Kidney (tissue), 14 donors: Measurements from ENCODE around the gene NSRP1. TPM values are rescaled to one million over a fixed set of nuclear protein-coding genes. Genes with fewer than 3 reads are reported as not detected.
A peak's percentile ranks its signal among the peaks of the same experiment; 100 is the strongest.

Experiments used
- DNase-seq, 5 donors: peaks; one replicate each; pipeline ENCODE4 v3.0.0-alpha.2; 2013 to 2020
- FAIRE-seq: peaks from 2 replicates; lab custom pipeline; 2012; peaks lifted over from hg19 to GRCh38; lab: Jason Lieb, UNC
- H3K27ac ChIP-seq, 2 donors: one replicate each; pipeline ENCODE4 v1.7.0; 2013; ENCODE audit warnings: low read depth in 2 of 2, low read length in 2 of 2, inconsistent platforms in 1 of 2
- H3K27me3 ChIP-seq: one replicate; pipeline ENCODE4 v1.7.1; 2013; ENCODE audit warnings: low read length, inconsistent platforms; ENCODE audit not compliant: control insufficient read depth, insufficient read depth
- H3K36me3 ChIP-seq, 3 donors: one replicate each; pipeline versions ENCODE4 v1.7.0 to v1.7.1; 2013; ENCODE audit warnings: low read length in 3 of 3, control low read depth in 1 of 3, inconsistent platforms in 1 of 3; ENCODE audit not compliant: insufficient read depth in 3 of 3, control insufficient read depth in 2 of 3
- H3K4me1 ChIP-seq, 3 donors: one replicate each; pipeline versions ENCODE4 v1.7.0 to v1.7.1; 2013; ENCODE audit warnings: low read length in 3 of 3, inconsistent platforms in 1 of 3, low read depth in 1 of 3; ENCODE audit not compliant: control insufficient read depth in 2 of 3, insufficient read depth in 2 of 3
- H3K4me3 ChIP-seq, 3 donors: one replicate each; pipeline versions ENCODE4 v1.7.0 to v1.8.1; 2013; ENCODE audit warnings: low read length in 3 of 3, control low read depth in 1 of 3, inconsistent platforms in 1 of 3
- H3K9ac ChIP-seq, 3 donors: one replicate each; pipeline versions ENCODE4 v1.7.0 to v1.7.1; 2013; ENCODE audit warnings: low read length in 3 of 3, control low read depth in 1 of 3, inconsistent platforms in 1 of 3
- H3K9me3 ChIP-seq, 3 donors: one replicate each; pipeline versions ENCODE4 v1.7.0 to v1.7.1; 2013; ENCODE audit warnings: low read length in 3 of 3, control low read depth in 1 of 3, inconsistent platforms in 1 of 3; ENCODE audit not compliant: control insufficient read depth in 2 of 3, insufficient read depth in 1 of 3
- intact Hi-C: fragments of 100-400 bp; cut with DNase I; formaldehyde crosslinking; loops from one replicate; pipeline ENCODE4 v1.11.1; 2022
- polyA plus RNA-seq: library from polyadenylated mRNA; stranded (reverse); fragments of 350-450 nt; fragmentation: Illumina TruSeq; extraction: RNeasy Lipid Tissue Mini Kit (QIAGEN cat#74804); gene quantifications from one replicate; pipeline ENCODE4 v1.2.3, GENCODE V29; 2014; ENCODE audit warnings: low read depth, low replicate concordance; ENCODE audit not compliant: insufficient read depth
- total RNA-seq: library from RNA; stranded (reverse); fragmentation: NEBNext Ultra II Directional; extraction: Animal tissue kit (Norgen Biotek cat#: 25700); gene quantifications from one replicate; pipeline ENCODE4 v1.2.1, GENCODE V29; 2021
- TF ChIP-seq, protein P1 (sequence below): IDR thresholded peaks from 3 replicates; pipeline ENCODE4 v1.5.1; 2012; ENCODE audit warnings: mild to moderate bottlenecking, moderate library complexity, borderline replicate concordance; ENCODE audit not compliant: insufficient read depth; ENCODE audit errors: extremely low read depth
- donor health status: control.
- donor health status: control.
- donor health status: control.
- donor health status: control.
- donor health status: control.
- donor health status: DM: yes; HTN: yes; CAD: no.
- donor health status: Normal renal cell carcinoma (clear cell type).

The NSRP1 gene
- total and polyA plus RNA-seq, 2 donors from 2014 or later = 17.2 to 40.2 TPM

GRCh38 chr17:30104575-30105339 lies 11.9 kb upstream of the NSRP1 start:
- FAIRE-seq = peak; percentile 86

DNA sequence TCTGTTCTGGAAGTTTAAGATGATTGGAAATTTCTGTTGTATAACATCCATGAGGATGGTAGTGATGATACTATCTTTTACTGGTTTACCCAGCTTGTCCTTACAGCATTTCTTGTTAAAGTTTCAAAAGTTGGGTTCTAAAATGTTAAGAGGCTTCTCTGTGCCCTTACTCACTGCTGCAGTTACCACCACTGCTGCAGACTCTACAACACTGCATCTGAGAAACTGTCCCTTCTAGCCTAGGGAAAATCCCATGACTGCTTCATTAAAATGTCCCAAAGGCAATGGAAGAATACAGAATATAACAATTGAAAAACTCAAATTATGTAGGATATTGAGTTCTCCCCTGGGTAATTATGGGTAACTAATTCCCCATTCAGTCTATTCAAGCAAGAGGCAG lies 3.8 kb upstream of the NSRP1 start:
- peaks cover 0 to 3% (median 2%) of the 10 kb centered on the region in 3 donors for H3K4me1 ChIP-seq
- H3K9me3 ChIP-seq = no peaks in the 10 kb centered on the region
- intact Hi-C loops = no loop called here
- no peaks in the 10 kb centered on the region for H3K27me3 ChIP-seq
- DNase-seq = no peak
- no peak for FAIRE-seq
- no peak overlapping the region for H3K4me3 ChIP-seq
- no peaks in the 10 kb centered on the region for H3K36me3 ChIP-seq
- TF ChIP-seq, protein P1, sequence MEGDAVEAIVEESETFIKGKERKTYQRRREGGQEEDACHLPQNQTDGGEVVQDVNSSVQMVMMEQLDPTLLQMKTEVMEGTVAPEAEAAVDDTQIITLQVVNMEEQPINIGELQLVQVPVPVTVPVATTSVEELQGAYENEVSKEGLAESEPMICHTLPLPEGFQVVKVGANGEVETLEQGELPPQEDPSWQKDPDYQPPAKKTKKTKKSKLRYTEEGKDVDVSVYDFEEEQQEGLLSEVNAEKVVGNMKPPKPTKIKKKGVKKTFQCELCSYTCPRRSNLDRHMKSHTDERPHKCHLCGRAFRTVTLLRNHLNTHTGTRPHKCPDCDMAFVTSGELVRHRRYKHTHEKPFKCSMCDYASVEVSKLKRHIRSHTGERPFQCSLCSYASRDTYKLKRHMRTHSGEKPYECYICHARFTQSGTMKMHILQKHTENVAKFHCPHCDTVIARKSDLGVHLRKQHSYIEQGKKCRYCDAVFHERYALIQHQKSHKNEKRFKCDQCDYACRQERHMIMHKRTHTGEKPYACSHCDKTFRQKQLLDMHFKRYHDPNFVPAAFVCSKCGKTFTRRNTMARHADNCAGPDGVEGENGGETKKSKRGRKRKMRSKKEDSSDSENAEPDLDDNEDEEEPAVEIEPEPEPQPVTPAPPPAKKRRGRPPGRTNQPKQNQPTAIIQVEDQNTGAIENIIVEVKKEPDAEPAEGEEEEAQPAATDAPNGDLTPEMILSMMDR = no peak
- H3K9ac ChIP-seq = no peak overlapping the region
- H3K27ac ChIP-seq = no peak overlapping the region

More at GRCh38 chr17:30104575-30105339, 11.9 kb upstream of the NSRP1 start:
- H3K27me3 ChIP-seq = no peaks in the 10 kb centered on the region
- H3K27ac ChIP-seq = peak overlapping the region in 1 of 2 donors; percentile 34
- H3K4me3 ChIP-seq = peak overlapping the region; percentile 71 to 90 (median 77)
- TF ChIP-seq, protein P1 = peak; percentile 89
- H3K4me1 ChIP-seq = no peaks in the 10 kb centered on the region
- H3K9ac ChIP-seq = peak overlapping the region in 2 of 3 donors; percentile 51 to 69
- no peaks in the 10 kb centered on the region for H3K9me3 ChIP-seq
- peak; percentile 80 to 94 (median 83) for DNase-seq
- H3K36me3 ChIP-seq = no peaks in the 10 kb centered on the region
- intact Hi-C loops = no loop called here

- Histone ChIP-seq H3K4me3 (no peak overlapping the region), H3K36me3 (no peaks in the 10 kb centered on the region), H3K4me1 (peaks cover 0 to 7% (median 4%) of the 10 kb centered on the region in 3 donors), H3K27me3 (no peaks in the 10 kb centered on the region), H3K9me3 (no peaks in the 10 kb centered on the region), H3K27ac (no peak overlapping the region), H3K9ac (no peak overlapping the region)
- DNase-seq = no peak
- intact Hi-C loops = no loop called here
- TF ChIP-seq, protein P1 = no peak
- no peak for FAIRE-seq
Measured at GRCh38 chr17:30113213-30113612, 3.4 kb upstream of the NSRP1 start.

DNA sequence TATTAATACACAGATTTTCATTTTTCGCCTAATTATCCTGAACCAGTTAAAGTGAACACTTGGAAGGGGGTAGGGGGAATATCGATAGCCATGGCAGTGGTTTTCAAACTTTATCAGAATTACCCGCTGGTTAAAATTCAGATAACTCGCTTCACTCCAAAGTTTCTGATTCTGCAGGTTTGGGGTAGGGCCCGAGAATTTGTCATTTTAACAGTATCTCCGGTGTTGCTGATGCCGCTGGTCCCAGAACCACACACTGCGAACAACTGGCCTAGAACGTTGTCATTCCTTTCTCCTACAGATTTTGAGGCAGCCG lies 313 bp upstream of the NSRP1 start:
- TF ChIP-seq, protein P1 = no peak
- FAIRE-seq (no peak), DNase-seq (no peak)
- Histone ChIP-seq H3K27ac (peak overlapping the region; percentile 97 to 98), H3K9ac (peak overlapping the region; percentile 92 to 99 (median 99)), H3K27me3 (no peaks in the 10 kb centered on the region), H3K4me1 (peaks cover 0 to 7% (median 4%) of the 10 kb centered on the region in 3 donors), H3K9me3 (no peaks in the 10 kb centered on the region), H3K4me3 (peak overlapping the region; percentile 93 to 99 (median 94)), H3K36me3 (no peaks in the 10 kb centered on the region)
- intact Hi-C loops = no loop called here
